BE2C (cell line): ENCODE data around the gene MBNL1.
"Not testable (repeated sequence)": the region's sequence is repeated elsewhere in the genome, so short reads cannot be mapped to it uniquely, and the experiment has no call there.

Experiments
- DNase-seq: peaks from one replicate; pipeline ENCODE4 v3.0.0-alpha.2; 2020
- H3K27me3 ChIP-seq: fragments of 250-450 bp; sonication (Bioruptor Pico); 2 replicates; pipeline ENCODE4 v1.5.1; 2020; ENCODE audit warnings: mild to moderate bottlenecking
- H3K36me3 ChIP-seq: fragments of 250-450 bp; sonication (Bioruptor Pico); 2 replicates; pipeline ENCODE4 v1.5.1; 2020; ENCODE audit warnings: mild to moderate bottlenecking
- H3K4me1 ChIP-seq: fragments of 250-450 bp; sonication (Bioruptor Pico); 2 replicates; pipeline ENCODE4 v1.5.1; 2020
- H3K4me3 ChIP-seq: 2 replicates; pipeline ENCODE4 v1.5.1; 2011; ENCODE audit warnings: low read depth, low read length
- H3K9me3 ChIP-seq: fragments of 250-450 bp; sonication (Bioruptor Pico); 2 replicates; pipeline ENCODE4 v1.5.1; 2020
- TF ChIP-seq, protein P1 (sequence below): IDR thresholded peaks from 2 replicates; pipeline ENCODE4 v1.5.1; 2012; ENCODE audit warnings: mild to moderate bottlenecking, low read depth, low read length

MBNL1 gene

DNA sequence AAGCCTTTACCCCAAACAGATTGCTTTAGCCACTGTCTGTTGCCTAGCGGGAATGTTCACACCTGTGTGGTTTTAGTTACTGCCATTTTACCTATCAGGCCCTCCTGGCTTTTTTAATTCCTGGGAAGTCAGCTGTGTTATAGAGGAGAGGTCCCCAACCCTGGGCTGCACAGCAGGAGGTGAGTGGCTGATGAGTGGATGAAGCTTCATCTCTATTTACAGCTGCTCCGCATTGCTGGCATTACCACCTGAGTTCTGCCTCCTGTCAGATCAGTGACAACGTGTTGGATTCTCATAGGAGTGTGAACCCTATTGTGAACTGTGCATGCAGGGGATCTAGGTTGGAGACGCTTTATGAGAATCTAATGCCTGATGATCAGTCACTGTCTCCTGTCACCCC, 127.0 kb downstream of the MBNL1 start:
- Histone ChIP-seq H3K4me3 (no peak overlapping the region), H3K36me3 (no peaks in the 10 kb centered on the region; the same call in 1 of the 2 replicates), H3K9me3 (peaks cover 3% of the 10 kb centered on the region; the same call in 1 of the 2 replicates), H3K27me3 (no peaks in the 10 kb centered on the region), H3K4me1 (peaks cover 10% of the 10 kb centered on the region)
- TF ChIP-seq, protein P1, sequence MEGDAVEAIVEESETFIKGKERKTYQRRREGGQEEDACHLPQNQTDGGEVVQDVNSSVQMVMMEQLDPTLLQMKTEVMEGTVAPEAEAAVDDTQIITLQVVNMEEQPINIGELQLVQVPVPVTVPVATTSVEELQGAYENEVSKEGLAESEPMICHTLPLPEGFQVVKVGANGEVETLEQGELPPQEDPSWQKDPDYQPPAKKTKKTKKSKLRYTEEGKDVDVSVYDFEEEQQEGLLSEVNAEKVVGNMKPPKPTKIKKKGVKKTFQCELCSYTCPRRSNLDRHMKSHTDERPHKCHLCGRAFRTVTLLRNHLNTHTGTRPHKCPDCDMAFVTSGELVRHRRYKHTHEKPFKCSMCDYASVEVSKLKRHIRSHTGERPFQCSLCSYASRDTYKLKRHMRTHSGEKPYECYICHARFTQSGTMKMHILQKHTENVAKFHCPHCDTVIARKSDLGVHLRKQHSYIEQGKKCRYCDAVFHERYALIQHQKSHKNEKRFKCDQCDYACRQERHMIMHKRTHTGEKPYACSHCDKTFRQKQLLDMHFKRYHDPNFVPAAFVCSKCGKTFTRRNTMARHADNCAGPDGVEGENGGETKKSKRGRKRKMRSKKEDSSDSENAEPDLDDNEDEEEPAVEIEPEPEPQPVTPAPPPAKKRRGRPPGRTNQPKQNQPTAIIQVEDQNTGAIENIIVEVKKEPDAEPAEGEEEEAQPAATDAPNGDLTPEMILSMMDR = no peak
- DNase-seq = no peak

DNA sequence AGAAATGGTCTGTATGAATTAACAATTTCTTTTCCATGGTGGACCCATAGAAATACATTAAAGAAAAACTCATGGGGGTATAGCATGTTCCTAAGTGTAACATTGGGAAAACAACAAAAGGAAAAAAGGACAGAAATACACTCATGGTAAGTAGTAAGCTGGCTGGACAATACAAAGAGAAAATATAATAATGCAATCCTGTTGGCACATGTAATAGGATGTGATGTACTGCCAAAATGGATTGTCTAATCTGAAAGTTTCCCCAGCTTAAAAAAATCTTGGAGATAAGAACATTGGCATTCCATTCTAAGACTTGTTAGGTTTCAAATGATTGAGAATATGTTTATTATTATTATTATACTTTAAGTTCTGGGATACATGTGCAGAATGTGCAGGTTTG, 128.1 kb downstream of the MBNL1 start:
- H3K27me3 ChIP-seq = no peaks in the 10 kb centered on the region
- H3K4me1 ChIP-seq = peaks cover 10% of the 10 kb centered on the region
- DNase-seq = no peak
- no peaks in the 10 kb centered on the region; the same call in 1 of the 2 replicates for H3K36me3 ChIP-seq
- TF ChIP-seq, protein P1 = no peak
- H3K9me3 ChIP-seq = peaks cover 3% of the 10 kb centered on the region; the same call in 1 of the 2 replicates
- no peak overlapping the region for H3K4me3 ChIP-seq

DNA sequence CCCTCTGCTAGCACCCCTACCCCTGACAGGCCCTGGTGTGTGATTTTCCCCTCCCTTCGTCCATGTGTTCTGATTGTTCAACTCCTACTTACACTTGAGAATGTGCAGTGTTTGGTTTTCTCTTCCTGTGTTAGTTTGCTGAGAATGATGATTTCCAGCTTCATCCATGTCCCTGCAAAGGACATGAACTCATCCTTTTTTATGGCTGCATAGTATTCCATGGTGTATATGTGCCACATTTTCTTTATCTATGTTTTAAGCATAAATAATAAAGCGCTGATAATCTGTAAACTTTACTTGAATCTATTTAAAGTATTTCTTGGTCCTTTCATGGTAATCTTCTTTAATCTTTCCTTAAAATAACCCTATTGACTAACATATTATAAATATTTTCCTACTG, 128.6 kb downstream of the MBNL1 start:
- DNase-seq, H3K4me1 ChIP-seq, H3K36me3 ChIP-seq: not testable (repeated sequence)

DNA sequence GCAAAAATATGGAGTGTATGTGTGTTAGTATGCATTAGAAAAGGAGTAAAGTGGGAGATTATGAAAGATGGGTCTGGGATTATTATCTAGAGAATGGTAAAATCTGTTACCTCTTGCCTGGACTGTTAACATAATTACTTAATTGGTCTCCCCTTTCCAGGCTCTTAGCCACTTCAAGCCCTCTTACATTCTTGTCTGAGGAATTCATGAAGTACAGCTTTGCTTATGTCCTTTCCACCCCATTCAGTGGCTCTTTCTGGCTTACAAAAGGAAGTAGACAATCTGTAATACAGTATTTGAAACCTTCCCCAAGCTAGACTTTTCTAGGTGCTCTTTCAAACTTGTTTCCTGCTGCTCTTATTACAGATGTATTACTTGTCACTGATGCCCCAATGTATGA, 129.8 kb downstream of the MBNL1 start:
- no peak for DNase-seq
- no peak overlapping the region for H3K4me3 ChIP-seq
- TF ChIP-seq, protein P1 = no peak
- H3K9me3 ChIP-seq = peaks cover 3% of the 10 kb centered on the region; the same call in 1 of the 2 replicates
- H3K4me1 ChIP-seq = peaks cover 5% of the 10 kb centered on the region
- no peaks in the 10 kb centered on the region; the same call in 1 of the 2 replicates for H3K36me3 ChIP-seq
- H3K27me3 ChIP-seq = no peaks in the 10 kb centered on the region

More for the DNA sequence above, 128.6 kb downstream of the MBNL1 start:
- H3K9me3 ChIP-seq, H3K27me3 ChIP-seq, H3K4me3 ChIP-seq: not testable (repeated sequence)

DNA sequence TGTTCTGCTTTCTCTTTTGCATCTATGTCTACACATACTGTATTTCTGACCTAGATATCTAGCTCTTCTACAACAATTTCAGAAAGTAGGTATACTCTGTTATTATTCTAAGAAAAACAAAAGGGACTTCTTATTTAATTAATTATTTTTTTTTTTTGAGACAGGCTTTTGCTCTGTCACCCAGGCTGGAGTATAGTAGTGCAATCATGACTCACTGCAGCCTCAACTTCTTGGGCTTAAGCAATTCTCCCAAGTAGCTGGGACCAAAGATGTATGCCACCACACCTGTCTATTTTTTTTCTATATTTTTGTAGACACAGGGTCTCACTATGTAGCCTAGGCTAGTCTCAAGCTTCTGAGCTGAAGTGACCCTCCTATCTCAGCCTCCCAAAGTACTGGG, 130.6 kb downstream of the MBNL1 start:
- H3K27me3 ChIP-seq = no peaks in the 10 kb centered on the region
- no peak overlapping the region for H3K4me3 ChIP-seq
- peaks cover 3% of the 10 kb centered on the region; the same call in 1 of the 2 replicates for H3K9me3 ChIP-seq
- no peaks in the 10 kb centered on the region; the same call in 1 of the 2 replicates for H3K36me3 ChIP-seq
- TF ChIP-seq, protein P1 = no peak
- DNase-seq = no peak
- peaks cover 5% of the 10 kb centered on the region for H3K4me1 ChIP-seq

DNA sequence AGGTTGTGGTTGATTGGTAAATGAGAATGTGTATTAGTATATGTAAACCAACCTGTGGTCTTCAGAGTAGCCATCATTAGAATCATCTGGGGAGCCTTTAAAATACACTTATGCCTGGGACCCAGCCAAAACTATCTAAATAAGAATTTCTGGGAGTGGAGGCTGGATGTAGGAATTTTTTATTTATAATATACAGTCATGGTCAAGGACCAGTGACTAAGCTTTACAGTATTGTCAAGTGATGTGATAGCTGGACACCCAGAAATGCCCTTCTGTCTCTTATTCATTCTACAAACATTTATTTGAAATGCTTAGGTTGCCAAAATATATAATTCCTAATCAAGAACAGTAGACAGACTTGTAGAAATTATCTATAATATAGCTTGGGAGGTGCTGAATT, 132.2 kb downstream of the MBNL1 start:
- Histone ChIP-seq H3K36me3 (no peaks in the 10 kb centered on the region; the same call in 1 of the 2 replicates), H3K9me3 (peaks cover 3% of the 10 kb centered on the region; the same call in 1 of the 2 replicates), H3K4me3 (no peak overlapping the region), H3K4me1 (peaks cover 5% of the 10 kb centered on the region), H3K27me3 (no peaks in the 10 kb centered on the region)
- TF ChIP-seq, protein P1 = no peak
- DNase-seq = no peak
